ENCODE results near the gene PIGK.

Gene PIGK

DNA sequence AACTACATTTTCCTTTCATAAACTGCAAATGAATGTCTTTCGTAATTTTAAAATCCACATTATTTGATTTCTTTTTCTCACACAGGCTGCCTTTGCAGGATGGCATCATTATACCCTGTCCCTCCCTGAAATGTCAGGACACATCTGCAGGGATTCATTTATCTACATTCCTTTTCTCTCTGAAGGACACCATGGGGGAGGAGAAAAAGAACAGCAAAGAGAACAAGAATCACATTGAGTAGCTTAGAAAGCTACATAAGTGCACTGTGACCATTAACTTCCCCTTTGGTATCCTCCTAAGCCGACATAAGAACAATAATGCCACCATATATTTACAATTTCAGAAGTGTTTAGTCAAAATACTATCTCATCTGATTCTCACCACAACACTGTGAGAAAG is 129.5 kb downstream of the PIGK start:
- Histone ChIP-seq H3K27ac (ENCODE audit: low read length) (no peak overlapping the region), H3K27me3 (ENCODE audit: insufficient read depth, low read length) (no peaks in the 10 kb centered on the region), H3K9ac (ENCODE audit: low read depth, low read length) (no peak overlapping the region), H3K36me3 (ENCODE audit: insufficient read depth, low read depth, low read length) (no peaks in the 10 kb centered on the region), H3K4me3 (ENCODE audit: low read length) (no peak overlapping the region), H3K9me3 (ENCODE audit: insufficient read depth, low read depth, low read length) (no peaks in the 10 kb centered on the region), H3K4me1 (ENCODE audit: insufficient read depth, low read length) (0 out of 2 replicates have a peak, but pooled peaks cover 3% of the 10 kb centered on the region)

DNA sequence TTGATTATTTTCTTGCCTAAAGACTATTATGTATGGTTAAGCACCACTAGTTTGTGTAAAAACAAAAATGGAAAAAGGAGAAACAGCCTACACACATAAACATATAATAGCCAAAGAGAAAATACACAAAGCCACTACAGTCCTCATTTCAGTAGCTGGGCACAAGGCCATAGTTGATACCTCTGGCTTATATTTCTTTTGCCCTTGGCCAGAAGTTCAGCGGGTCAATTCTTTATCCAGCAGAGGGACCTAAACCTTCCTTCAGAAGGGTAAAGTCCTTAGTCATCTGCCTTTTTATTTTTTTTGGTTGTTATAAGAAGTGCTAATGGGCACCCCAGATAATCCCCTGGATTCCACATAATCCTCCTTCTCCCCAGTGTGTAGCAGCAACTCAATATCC is 134.1 kb downstream of the PIGK start:
- Histone ChIP-seq H3K4me1 (ENCODE audit: insufficient read depth, low read length) (peaks cover 18% of the 10 kb centered on the region), H3K4me3 (ENCODE audit: low read length) (no peak overlapping the region), H3K9me3 (ENCODE audit: insufficient read depth, low read depth, low read length) (no peaks in the 10 kb centered on the region)

DNA sequence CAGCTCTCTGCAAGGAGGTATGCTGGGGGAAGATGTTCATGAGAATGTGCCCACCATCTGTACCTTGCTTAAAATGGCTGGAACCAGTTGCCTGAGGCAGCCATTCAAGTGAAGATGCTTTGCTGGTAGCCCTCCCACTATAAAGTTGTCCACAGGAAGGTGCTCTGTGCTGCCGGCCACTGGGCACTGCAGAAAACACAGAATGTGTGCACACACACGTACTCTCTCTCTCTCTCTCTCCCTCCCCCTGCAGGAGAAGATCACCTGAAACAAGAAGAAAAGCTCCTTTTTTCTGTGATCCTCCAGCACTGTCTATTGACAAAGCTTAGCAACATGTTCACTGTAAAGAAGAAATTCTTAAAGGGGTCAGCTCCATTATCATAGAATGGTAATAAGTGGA is 134.8 kb downstream of the PIGK start:
- no peaks in the 10 kb centered on the region for H3K9me3 ChIP-seq (ENCODE audit: insufficient read depth, low read depth, low read length)
- no peak overlapping the region for H3K27ac ChIP-seq (ENCODE audit: low read length)
- no peaks in the 10 kb centered on the region for H3K36me3 ChIP-seq (ENCODE audit: insufficient read depth, low read depth, low read length)
- H3K27me3 ChIP-seq (ENCODE audit: insufficient read depth, low read length) = no peaks in the 10 kb centered on the region
- no peak overlapping the region for H3K4me3 ChIP-seq (ENCODE audit: low read length)
- peaks cover 15% of the 10 kb centered on the region for H3K4me1 ChIP-seq (ENCODE audit: insufficient read depth, low read length)
- no peak overlapping the region for H3K9ac ChIP-seq (ENCODE audit: low read depth, low read length)

More for the DNA sequence above, 134.1 kb downstream of the PIGK start:
- Histone ChIP-seq H3K27ac (ENCODE audit: low read length) (no peak overlapping the region), H3K36me3 (ENCODE audit: insufficient read depth, low read depth, low read length) (no peaks in the 10 kb centered on the region), H3K9ac (ENCODE audit: low read depth, low read length) (no peak overlapping the region), H3K27me3 (ENCODE audit: insufficient read depth, low read length) (no peaks in the 10 kb centered on the region)

DNA sequence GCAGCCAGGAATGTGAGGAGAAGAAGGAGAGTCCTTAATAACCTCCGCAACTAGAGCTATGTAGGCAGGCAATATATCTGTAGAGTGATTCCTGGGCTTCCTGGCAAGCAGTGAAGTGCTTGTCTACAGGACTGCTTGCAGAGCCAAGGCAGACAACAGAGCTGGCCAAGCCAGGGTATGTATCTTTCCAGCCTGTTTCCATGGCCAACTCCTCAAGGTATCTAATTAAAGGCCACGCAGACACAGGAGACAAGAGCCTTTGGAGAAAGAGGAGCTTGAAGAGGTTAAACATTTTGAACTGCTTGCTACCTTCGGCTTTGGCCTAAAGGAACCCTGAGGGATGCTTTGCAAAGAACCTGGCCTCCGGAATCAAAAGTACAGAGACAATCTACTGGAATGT is 137.4 kb downstream of the PIGK start:
- no peak overlapping the region for H3K27ac ChIP-seq (ENCODE audit: low read length)
- no peaks in the 10 kb centered on the region for H3K9me3 ChIP-seq (ENCODE audit: insufficient read depth, low read depth, low read length)
- no peaks in the 10 kb centered on the region for H3K36me3 ChIP-seq (ENCODE audit: insufficient read depth, low read depth, low read length)
- peaks cover 15% of the 10 kb centered on the region for H3K4me1 ChIP-seq (ENCODE audit: insufficient read depth, low read length)
- peak overlapping the region; percentile 33; the same call in 1 of the 2 replicates for H3K4me3 ChIP-seq (ENCODE audit: low read length)
- no peak overlapping the region for H3K9ac ChIP-seq (ENCODE audit: low read depth, low read length)
- no peaks in the 10 kb centered on the region for H3K27me3 ChIP-seq (ENCODE audit: insufficient read depth, low read length)

DNA sequence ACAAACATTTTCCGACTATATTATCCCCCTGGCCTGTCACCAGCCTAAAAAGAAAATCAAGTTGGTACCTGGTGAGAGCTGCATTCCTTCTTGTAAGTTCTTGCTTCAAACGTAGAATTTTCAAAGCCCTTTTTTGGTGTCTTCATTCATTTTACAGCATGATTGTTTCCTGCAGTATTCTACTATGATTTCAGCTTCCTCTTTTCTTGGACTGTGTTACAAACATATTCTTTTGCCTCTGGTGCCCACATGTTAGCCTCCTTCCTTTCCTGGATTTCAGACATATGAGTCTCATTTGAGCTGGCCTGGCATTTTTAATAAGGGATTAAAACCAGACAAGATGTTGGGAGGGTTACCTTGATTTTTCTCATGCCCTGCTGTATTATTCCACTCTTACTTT is 142.5 kb downstream of the PIGK start:
- Histone ChIP-seq H3K4me3 (ENCODE audit: low read length) (no peak overlapping the region), H3K27me3 (ENCODE audit: insufficient read depth, low read length) (no peaks in the 10 kb centered on the region), H3K4me1 (ENCODE audit: insufficient read depth, low read length) (peaks cover 4% of the 10 kb centered on the region; the same call in 1 of the 2 replicates), H3K9ac (ENCODE audit: low read depth, low read length) (no peak overlapping the region), H3K27ac (ENCODE audit: low read length) (no peak overlapping the region), H3K36me3 (ENCODE audit: insufficient read depth, low read depth, low read length) (no peaks in the 10 kb centered on the region), H3K9me3 (ENCODE audit: insufficient read depth, low read depth, low read length) (no peaks in the 10 kb centered on the region)

DNA sequence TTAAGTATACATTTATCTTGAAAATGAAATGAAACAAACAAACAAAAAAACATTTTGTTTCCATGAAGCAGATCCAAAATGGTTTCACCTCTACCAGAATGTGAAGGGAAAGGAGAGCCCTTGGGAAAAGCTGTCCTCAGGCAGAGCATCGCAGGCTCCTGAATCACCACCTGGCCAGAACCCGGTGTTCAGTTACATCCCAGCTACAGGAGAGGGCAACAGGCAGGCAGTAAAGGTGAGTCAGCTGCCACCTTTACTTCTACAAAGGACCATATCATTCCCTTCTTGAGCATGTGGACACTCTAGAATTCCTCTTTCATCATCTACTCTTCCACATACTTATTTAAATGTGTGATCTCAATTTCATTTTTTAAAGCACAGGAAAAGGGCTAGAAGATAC is 151.2 kb downstream of the PIGK start:
- no peak overlapping the region for H3K4me3 ChIP-seq (ENCODE audit: low read length)
- H3K4me1 ChIP-seq (ENCODE audit: insufficient read depth, low read length) = no peaks in the 10 kb centered on the region
- H3K36me3 ChIP-seq (ENCODE audit: insufficient read depth, low read depth, low read length) = no peaks in the 10 kb centered on the region
- no peaks in the 10 kb centered on the region for H3K9me3 ChIP-seq (ENCODE audit: insufficient read depth, low read depth, low read length)
- H3K9ac ChIP-seq (ENCODE audit: low read depth, low read length) = no peak overlapping the region
- no peaks in the 10 kb centered on the region for H3K27me3 ChIP-seq (ENCODE audit: insufficient read depth, low read length)
- H3K27ac ChIP-seq (ENCODE audit: low read length) = no peak overlapping the region

DNA sequence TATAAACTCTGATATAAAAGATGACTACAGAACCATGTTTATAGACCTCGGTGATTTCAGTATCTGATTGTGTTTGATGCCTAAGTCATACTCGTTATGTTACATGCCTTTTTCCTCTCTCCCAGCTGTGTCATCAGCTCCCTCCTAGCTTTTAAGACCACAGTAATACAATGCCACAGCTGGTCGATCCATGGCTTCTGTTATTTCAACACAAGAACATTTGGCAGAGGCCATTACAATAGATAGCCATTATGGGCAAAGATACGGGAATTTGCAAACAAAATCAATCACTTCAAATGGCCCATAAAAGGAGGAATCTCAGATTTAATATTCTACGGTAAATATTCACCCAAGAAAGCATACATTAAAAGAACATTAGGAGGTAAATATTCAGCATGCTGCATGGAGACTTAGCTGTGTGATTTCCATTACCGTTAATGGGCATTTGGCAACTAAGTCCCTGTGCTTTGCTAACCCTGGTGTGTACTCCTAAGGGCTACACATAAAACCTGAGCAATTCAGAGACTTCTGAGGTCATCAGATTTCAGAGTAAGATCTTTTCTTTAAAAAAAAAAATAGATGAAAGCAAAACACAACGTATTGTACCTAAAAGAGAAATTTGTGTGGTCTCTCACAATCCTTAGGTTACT is 153.4 kb downstream of the PIGK start:
- no peak overlapping the region for H3K4me3 ChIP-seq (ENCODE audit: low read length)
- no peaks in the 10 kb centered on the region for H3K9me3 ChIP-seq (ENCODE audit: insufficient read depth, low read depth, low read length)
- no peak overlapping the region for H3K27ac ChIP-seq (ENCODE audit: low read length)
- H3K36me3 ChIP-seq (ENCODE audit: insufficient read depth, low read depth, low read length) = no peaks in the 10 kb centered on the region
- H3K9ac ChIP-seq (ENCODE audit: low read depth, low read length) = no peak overlapping the region
- no peaks in the 10 kb centered on the region for H3K4me1 ChIP-seq (ENCODE audit: insufficient read depth, low read length)
- no peaks in the 10 kb centered on the region for H3K27me3 ChIP-seq (ENCODE audit: insufficient read depth, low read length)

DNA sequence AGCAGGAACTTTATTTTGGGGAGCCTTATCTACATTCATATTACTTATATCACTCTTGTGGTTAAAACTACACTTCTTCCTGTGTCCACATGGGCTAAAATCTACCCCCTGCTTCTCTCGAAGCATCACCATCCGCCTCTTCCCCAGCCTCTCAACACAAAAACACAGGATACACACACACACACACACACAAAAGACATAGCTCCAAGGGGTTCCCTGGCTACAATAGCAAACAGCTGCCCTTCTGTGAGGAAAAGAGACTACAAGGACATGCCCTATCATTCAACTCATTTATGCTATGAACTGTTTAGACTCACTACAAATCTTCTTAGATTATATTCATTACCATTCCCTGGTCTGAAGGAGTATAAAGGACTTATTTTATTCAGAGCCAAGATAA is 155.0 kb downstream of the PIGK start:
- H3K4me1 ChIP-seq (ENCODE audit: insufficient read depth, low read length) = peaks cover 11% of the 10 kb centered on the region

DNA sequence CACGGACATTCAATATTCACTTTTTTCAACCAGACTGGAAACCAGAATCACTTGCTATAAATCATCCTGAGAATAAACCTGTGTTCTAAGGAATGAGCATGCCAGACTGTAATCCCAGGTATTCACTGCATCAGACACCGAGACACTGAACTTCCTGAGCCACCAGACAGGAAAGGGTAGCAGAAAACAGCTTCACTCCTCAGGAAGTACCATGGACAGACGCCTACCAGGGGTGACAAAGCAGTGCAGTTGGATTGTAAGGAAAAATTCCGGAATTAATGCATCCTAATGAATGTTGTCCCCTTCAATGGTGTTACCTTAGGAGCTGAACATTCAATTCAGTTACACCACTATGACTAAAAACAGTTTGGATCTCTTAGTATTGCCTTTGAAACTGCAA is 156.1 kb downstream of the PIGK start:
- Histone ChIP-seq H3K36me3 (ENCODE audit: insufficient read depth, low read depth, low read length) (no peaks in the 10 kb centered on the region), H3K4me3 (ENCODE audit: low read length) (no peak overlapping the region), H3K27me3 (ENCODE audit: insufficient read depth, low read length) (no peaks in the 10 kb centered on the region), H3K4me1 (ENCODE audit: insufficient read depth, low read length) (peaks cover 18% of the 10 kb centered on the region), H3K27ac (ENCODE audit: low read length) (no peak overlapping the region), H3K9ac (ENCODE audit: low read depth, low read length) (no peak overlapping the region), H3K9me3 (ENCODE audit: insufficient read depth, low read depth, low read length) (no peaks in the 10 kb centered on the region)

More for the DNA sequence above, 155.0 kb downstream of the PIGK start:
- H3K27me3 ChIP-seq (ENCODE audit: insufficient read depth, low read length) = no peaks in the 10 kb centered on the region
- no peaks in the 10 kb centered on the region for H3K36me3 ChIP-seq (ENCODE audit: insufficient read depth, low read depth, low read length)
- H3K27ac ChIP-seq (ENCODE audit: low read length) = no peak overlapping the region
- H3K9ac ChIP-seq (ENCODE audit: low read depth, low read length) = no peak overlapping the region
- no peak overlapping the region for H3K4me3 ChIP-seq (ENCODE audit: low read length)
- no peaks in the 10 kb centered on the region for H3K9me3 ChIP-seq (ENCODE audit: insufficient read depth, low read depth, low read length)

DNA sequence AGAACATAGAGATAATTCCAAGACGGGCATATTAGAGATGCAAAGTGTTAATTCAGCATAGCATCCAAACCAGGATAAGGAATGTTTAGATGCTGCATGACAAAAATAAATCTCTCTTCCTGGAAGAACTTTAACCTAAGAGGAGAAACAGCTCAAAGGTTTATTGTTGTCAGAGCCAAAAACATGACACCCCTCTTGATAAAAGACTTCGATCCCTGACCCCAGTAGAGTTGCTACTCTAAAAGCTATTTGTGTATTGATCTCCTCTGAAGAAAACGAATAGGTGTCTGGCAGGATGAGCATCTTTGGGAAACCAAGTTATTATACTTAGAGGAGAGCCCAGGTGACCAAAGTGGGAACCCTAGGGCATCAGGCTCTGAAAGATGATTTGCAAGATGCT is 158.1 kb downstream of the PIGK start:
- no peaks in the 10 kb centered on the region for H3K9me3 ChIP-seq (ENCODE audit: insufficient read depth, low read depth, low read length)
- H3K9ac ChIP-seq (ENCODE audit: low read depth, low read length) = no peak overlapping the region
- no peaks in the 10 kb centered on the region for H3K27me3 ChIP-seq (ENCODE audit: insufficient read depth, low read length)

DNA sequence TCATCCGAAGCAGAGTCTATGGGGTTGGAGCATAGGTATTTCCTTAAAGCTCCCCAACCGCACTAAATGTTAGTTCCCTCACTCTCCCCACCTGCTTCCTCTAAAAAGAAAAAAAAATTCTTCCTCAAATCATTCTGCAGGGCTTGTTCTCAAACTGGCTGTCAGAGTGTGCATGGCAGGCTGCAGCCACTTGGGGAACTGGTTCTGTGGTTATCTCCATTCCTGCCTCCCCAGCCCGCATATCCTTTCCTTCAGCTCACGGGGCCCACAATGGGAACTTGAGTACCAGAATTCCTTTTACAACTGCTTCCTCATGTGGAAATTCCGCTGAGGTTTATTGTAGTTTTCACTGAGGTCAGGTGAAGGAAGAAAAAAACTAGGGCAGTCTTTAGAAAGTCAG is 159.2 kb downstream of the PIGK start:
- Histone ChIP-seq H3K4me1 (ENCODE audit: insufficient read depth, low read length) (peaks cover 21% of the 10 kb centered on the region), H3K9me3 (ENCODE audit: insufficient read depth, low read depth, low read length) (no peaks in the 10 kb centered on the region), H3K27ac (ENCODE audit: low read length) (no peak overlapping the region), H3K36me3 (ENCODE audit: insufficient read depth, low read depth, low read length) (no peaks in the 10 kb centered on the region), H3K4me3 (ENCODE audit: low read length) (no peak overlapping the region), H3K27me3 (ENCODE audit: insufficient read depth, low read length) (no peaks in the 10 kb centered on the region), H3K9ac (ENCODE audit: low read depth, low read length) (no peak overlapping the region)

More for the DNA sequence above, 158.1 kb downstream of the PIGK start:
- H3K4me3 ChIP-seq (ENCODE audit: low read length) = no peak overlapping the region
- H3K36me3 ChIP-seq (ENCODE audit: insufficient read depth, low read depth, low read length) = no peaks in the 10 kb centered on the region
- H3K4me1 ChIP-seq (ENCODE audit: insufficient read depth, low read length) = peaks cover 21% of the 10 kb centered on the region
- H3K27ac ChIP-seq (ENCODE audit: low read length) = no peak overlapping the region

DNA sequence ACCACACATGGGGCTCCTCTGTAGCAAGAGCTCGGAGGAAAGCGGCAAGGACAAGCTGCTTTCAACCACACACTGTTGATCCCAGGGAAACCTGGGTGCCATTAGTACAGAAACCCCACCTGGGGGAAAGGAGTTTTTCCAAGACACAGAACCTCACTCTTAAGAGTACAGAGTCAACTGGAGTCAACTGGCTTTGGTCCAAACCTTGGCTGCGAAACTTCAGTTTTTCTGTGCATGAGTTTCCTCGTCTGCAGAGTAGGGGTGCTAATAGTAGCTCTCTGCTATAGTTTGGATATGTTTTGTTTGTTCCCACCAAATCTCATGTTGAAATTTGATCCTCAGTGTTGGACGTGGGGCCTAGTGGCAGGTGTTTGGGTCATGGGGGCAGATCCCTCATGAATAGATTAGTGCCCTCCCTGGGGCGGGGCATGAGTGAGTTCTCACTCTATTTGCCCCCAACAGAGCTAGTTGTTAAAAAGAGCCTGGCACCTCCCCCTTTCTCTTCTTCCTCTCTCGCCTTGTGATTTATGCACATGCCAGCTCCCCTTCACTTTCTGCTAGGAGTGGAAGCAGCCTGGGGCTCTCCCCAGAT is 161.1 kb downstream of the PIGK start:
- no peak overlapping the region for H3K27ac ChIP-seq (ENCODE audit: low read length)
- H3K27me3 ChIP-seq (ENCODE audit: insufficient read depth, low read length) = no peaks in the 10 kb centered on the region
- H3K4me1 ChIP-seq (ENCODE audit: insufficient read depth, low read length) = peaks cover 21% of the 10 kb centered on the region
- H3K9me3 ChIP-seq (ENCODE audit: insufficient read depth, low read depth, low read length) = no peaks in the 10 kb centered on the region
- H3K9ac ChIP-seq (ENCODE audit: low read depth, low read length) = no peak overlapping the region
- H3K4me3 ChIP-seq (ENCODE audit: low read length) = no peak overlapping the region
- no peaks in the 10 kb centered on the region for H3K36me3 ChIP-seq (ENCODE audit: insufficient read depth, low read depth, low read length)

Measured in iPS-20b (cell line).